A673 (cell line): ENCODE results near the gene PTS.

Experiments used
- EZH2 ChIP-seq: fragments of 200-600 bp; sonication (generic); IDR thresholded peaks from 2 replicates; pipeline ENCODE4 v1.6.1; 2017; ENCODE audit warnings: borderline replicate concordance, low read depth, mild to moderate bottlenecking, mixed read lengths, antibody characterized with exemption, low read length; ENCODE audit not compliant: poor library complexity, severe bottlenecking
- TF ChIP-seq, protein P1 (sequence below): fragments of 300-800, 200-600 bp; sonication (generic); conservative IDR thresholded peaks from 2 replicates; pipeline ENCODE4 v1.5.1; 2017; ENCODE audit warnings: low read depth, mild to moderate bottlenecking, antibody characterized with exemption, low read length, moderate library complexity, mixed read lengths

- TF ChIP-seq, protein P1, sequence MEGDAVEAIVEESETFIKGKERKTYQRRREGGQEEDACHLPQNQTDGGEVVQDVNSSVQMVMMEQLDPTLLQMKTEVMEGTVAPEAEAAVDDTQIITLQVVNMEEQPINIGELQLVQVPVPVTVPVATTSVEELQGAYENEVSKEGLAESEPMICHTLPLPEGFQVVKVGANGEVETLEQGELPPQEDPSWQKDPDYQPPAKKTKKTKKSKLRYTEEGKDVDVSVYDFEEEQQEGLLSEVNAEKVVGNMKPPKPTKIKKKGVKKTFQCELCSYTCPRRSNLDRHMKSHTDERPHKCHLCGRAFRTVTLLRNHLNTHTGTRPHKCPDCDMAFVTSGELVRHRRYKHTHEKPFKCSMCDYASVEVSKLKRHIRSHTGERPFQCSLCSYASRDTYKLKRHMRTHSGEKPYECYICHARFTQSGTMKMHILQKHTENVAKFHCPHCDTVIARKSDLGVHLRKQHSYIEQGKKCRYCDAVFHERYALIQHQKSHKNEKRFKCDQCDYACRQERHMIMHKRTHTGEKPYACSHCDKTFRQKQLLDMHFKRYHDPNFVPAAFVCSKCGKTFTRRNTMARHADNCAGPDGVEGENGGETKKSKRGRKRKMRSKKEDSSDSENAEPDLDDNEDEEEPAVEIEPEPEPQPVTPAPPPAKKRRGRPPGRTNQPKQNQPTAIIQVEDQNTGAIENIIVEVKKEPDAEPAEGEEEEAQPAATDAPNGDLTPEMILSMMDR: no peak
- no peak for TF ChIP-seq EZH2
Measured at GRCh38 chr11:112229159-112229558, 2.9 kb downstream of the PTS start.
